Fibroblast of the aortic adventitia (primary cell): Measurements from ENCODE around the gene AARS2. TPM values are rescaled to one million over a fixed set of nuclear protein-coding genes. Genes with fewer than 3 reads are reported as not detected.

Source experiments
- DNase-seq: peaks from one replicate; pipeline ENCODE4 v3.0.0-alpha.2; 2010; ENCODE audit warnings: low read depth
- H3K4me3 ChIP-seq: 2 replicates; pipeline ENCODE4 v1.5.1; 2011; ENCODE audit warnings: low read depth, mild to moderate bottlenecking, control low read depth, low read length, moderate library complexity
- total RNA-seq: library from RNA; depleted of rRNA; stranded (reverse); fragments of >200 nt; gene quantifications from 2 replicates; pipeline ENCODE4 v1.2.3, GENCODE V29; 2012; ENCODE audit warnings: low replicate concordance
- TF ChIP-seq, protein P1 (sequence below): IDR thresholded peaks from 2 replicates; pipeline ENCODE4 v1.5.1; 2011; ENCODE audit warnings: mild to moderate bottlenecking, low read length, control low read depth, inconsistent platforms; ENCODE audit not compliant: insufficient read depth

AARS2 gene
- total RNA-seq, 1 donor: 12.7 TPM

DNA sequence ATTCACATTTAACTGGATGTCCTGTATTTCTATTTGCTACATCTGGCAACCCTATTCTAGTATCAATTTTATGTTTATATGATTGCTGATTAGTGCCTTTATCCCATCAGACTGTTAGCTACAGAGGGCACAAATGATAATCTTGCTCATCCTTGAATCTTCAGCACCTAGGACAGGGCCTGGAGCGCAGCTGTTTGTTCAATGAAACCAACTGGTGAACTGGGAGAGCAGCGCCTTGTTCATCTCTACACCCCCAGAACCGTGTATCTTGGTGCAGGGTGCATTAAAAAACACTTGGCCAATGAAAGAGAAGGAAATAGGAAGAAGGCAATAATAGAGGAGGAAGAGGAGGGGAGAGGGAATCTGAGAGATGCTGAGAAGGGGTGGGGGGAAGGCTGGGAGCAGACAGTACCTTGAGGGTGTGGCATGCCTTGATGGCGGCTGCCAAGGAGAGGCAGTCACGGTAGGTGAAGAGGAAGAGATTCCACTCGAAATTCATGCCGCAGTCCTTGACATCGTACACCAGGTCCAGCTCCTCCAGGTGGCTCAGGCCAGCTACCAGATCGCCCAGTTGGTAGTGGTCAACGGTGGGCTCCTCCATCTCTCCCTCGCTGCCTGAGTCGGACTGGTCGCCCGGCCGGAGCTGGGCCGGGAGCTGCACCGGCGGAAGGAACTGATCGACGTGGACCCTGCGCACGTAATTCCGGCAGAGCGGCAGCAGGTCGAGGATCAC is 27.4 kb downstream of the AARS2 start:
- TF ChIP-seq, protein P1, sequence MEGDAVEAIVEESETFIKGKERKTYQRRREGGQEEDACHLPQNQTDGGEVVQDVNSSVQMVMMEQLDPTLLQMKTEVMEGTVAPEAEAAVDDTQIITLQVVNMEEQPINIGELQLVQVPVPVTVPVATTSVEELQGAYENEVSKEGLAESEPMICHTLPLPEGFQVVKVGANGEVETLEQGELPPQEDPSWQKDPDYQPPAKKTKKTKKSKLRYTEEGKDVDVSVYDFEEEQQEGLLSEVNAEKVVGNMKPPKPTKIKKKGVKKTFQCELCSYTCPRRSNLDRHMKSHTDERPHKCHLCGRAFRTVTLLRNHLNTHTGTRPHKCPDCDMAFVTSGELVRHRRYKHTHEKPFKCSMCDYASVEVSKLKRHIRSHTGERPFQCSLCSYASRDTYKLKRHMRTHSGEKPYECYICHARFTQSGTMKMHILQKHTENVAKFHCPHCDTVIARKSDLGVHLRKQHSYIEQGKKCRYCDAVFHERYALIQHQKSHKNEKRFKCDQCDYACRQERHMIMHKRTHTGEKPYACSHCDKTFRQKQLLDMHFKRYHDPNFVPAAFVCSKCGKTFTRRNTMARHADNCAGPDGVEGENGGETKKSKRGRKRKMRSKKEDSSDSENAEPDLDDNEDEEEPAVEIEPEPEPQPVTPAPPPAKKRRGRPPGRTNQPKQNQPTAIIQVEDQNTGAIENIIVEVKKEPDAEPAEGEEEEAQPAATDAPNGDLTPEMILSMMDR: no peak
- DNase-seq: peak; percentile 19
- H3K4me3 ChIP-seq: no peak overlapping the region

GRCh38 chr6:44284867-44285266 is 28.3 kb downstream of the AARS2 start:
- TF ChIP-seq, protein P1: no peak
- H3K4me3 ChIP-seq: no peak overlapping the region
- no peak for DNase-seq

GRCh38 chr6:44284121-44284520 is 29.0 kb downstream of the AARS2 start:
- TF ChIP-seq, protein P1: no peak
- no peak for DNase-seq
- H3K4me3 ChIP-seq: no peak overlapping the region

DNA sequence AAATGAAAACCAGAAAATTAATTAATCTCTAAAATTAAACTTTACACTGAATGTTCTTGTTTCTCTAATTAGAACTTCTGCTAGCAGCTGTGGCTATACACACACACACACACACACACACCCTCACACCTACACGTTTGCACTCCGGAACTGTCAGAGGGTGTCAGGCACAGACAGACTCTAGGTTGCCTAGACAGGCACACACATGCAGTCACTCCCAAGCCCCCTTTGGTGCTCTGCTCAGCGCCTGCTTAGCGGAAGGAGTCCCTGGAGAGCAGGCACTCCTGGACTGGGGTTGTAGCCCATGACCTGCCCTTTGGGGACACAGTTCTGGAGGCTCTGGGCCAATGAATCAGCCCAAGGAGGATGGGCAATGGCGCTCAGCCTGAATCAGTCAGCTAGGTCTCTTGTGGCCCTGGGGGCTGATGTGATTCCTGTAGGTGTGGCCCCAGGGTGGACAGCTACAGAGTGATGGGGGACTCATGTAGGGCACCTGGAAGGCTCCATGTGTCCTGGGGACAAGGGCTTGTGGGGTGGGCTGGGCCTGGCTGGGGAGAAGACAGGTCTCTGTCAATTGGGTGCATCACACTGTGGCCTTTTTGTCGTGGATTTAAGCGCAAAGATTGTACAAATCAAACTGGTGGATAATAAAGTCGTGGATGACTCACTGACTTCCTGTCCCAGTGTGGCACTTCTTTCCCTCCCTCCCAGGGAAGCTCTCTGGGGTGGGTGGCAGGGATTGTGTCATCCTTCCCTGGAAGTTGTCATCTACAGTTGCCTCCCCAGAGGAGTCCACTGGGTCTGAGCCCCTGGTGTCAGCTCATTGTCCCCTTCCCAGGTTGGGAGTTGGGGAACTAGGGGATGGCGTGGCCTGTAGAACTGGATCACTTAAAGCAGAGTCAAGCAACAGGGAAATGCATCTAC is 34.1 kb downstream of the AARS2 start:
- H3K4me3 ChIP-seq: no peak overlapping the region
- TF ChIP-seq, protein P1: no peak
- no peak for DNase-seq

DNA sequence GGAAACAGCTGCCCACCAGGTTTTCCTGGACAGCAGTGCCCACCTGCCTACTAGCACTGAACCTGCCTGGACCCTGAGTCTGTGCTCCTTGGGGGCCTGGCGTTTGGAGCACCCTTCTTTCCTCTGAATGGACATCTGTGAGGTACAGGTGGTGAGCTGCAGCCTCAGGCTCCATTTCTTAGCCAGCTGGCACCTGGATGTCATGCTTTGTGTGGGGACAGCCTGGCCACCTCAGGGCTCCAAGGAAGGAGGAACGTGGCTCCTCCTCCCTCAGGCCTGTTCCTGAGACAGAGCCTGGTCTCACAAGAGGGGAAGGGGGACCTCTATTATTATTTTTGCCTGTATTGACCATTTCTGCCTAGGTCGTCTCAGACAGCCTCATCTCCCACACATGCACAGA is 34.8 kb downstream of the AARS2 start:
- TF ChIP-seq, protein P1: no peak

DNA sequence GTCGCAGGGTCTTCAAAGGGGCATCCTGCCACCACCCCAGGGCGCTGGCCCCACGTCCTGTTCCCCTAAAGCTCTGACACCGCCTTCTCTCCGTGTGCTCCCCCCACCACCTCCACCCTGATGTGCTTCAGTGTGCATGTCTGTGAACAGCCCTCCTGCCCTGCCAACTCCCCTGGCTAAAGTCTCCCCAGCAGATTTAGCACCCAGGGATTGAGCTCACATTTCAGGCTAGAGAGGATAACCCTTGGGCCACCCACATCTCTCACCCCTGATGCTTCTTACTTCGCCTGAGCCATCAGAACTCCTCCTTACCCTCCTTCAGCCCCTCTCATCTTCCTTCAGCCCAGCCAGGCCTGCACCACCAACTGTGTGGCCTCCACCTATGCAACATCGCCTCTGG is 35.4 kb downstream of the AARS2 start:
- no peak for DNase-seq

More for the DNA sequence above, 34.8 kb downstream of the AARS2 start:
- no peak for DNase-seq
- no peak overlapping the region for H3K4me3 ChIP-seq

More for the DNA sequence above, 35.4 kb downstream of the AARS2 start:
- H3K4me3 ChIP-seq: no peak overlapping the region
- TF ChIP-seq, protein P1: no peak
